Urinary bladder (tissue), 4 donors: Measurements from ENCODE around the gene HRH1. TPM values are rescaled to one million over a fixed set of nuclear protein-coding genes. Genes with fewer than 3 reads are reported as not detected.

Experiments used
- DNase-seq: peaks from one replicate; pipeline ENCODE4 v3.0.0-alpha.2; 2015; ENCODE audit errors: extremely low spot score
- H3K27ac ChIP-seq: one replicate; pipeline ENCODE4 v1.5.1; 2013; ENCODE audit warnings: low read depth, mild to moderate bottlenecking, moderate library complexity
- H3K36me3 ChIP-seq: one replicate; pipeline ENCODE4 v1.6.1; 2013; ENCODE audit warnings: mild to moderate bottlenecking, moderate library complexity; ENCODE audit not compliant: insufficient read depth
- H3K4me1 ChIP-seq: one replicate; pipeline ENCODE4 v1.6.1; 2013; ENCODE audit warnings: mild to moderate bottlenecking, moderate library complexity; ENCODE audit not compliant: insufficient read depth
- H3K4me3 ChIP-seq: one replicate; pipeline ENCODE4 v1.5.1; 2013; ENCODE audit warnings: low read depth, low read length
- WGBS: extraction: QIAGEN DNeasy Blood & Tissue Kit; methylation state at CpG from one replicate; pipeline ENCODE4 v1.1.7; 2013; 5-methylcytosine and 5-hydroxymethylcytosine counted together
- polyA plus RNA-seq: library from polyadenylated mRNA; stranded (reverse); fragments of 200-250 nt; gene quantifications from one replicate; pipeline ENCODE4 v1.2.3, GENCODE V29; 2013
- small RNA-seq: library from RNA; depleted of rRNA; stranded (forward); fragments of <200 nt; gene quantifications from one replicate; pipeline ENCODE3, GENCODE V24; 2014
- total RNA-seq: library from RNA; depleted of rRNA; stranded (reverse); fragments of >200 nt; gene quantifications from one replicate; pipeline ENCODE4 v1.2.3, GENCODE V29; 2014
- donor health status: healthy with polysubstance abuse.
- donor health status: healthy.

Gene HRH1
- total and polyA plus RNA-seq, 2 donors, result 6.3 to 19.0 TPM

GRCh38 chr3:11312166-11312565 lies 157.9 kb downstream of the HRH1 start:
- Histone ChIP-seq H3K4me1 (no peaks in the 10 kb centered on the region), H3K4me3 (no peak overlapping the region), H3K27ac (no peak overlapping the region), H3K36me3 (peaks cover 11% of the 10 kb centered on the region)
- WGBS, result 92% methylated on average over 5 of the region's 5 CpGs
- no peak for DNase-seq

Small RNA genes within 50 kb of the gene (small RNA-seq; reads per million reads assigned to genes)
- not detected for gene AC083855.1

Other genes with a start within 250 kb of the HRH1 start
- gene SLC6A1, start 161.7 kb upstream of the HRH1 start, total RNA-seq, result 3.2 TPM
- gene SLC6A1, start 161.7 kb upstream of the HRH1 start, polyA plus RNA-seq, result 0.75 TPM
- 63.2 TPM for gene ATG7, start 117.9 kb downstream of the HRH1 start, total RNA-seq
- 14.1 TPM for gene ATG7, start 117.9 kb downstream of the HRH1 start, polyA plus RNA-seq